CD4-positive, alpha-beta T cell treated with Interleukin-15 for 4 hours (primary cell): ENCODE measurements around the gene ARL11.
A peak's percentile ranks its signal among the peaks of the same experiment; 100 is the strongest.

ENCODE experiments used
- DNase-seq: peaks from one replicate; pipeline ENCODE4 v3.0.0-alpha.2; 2020; ENCODE audit warnings: low spot score

ARL11 gene

GRCh38 chr13:49615836-49616675 is 12.3 kb upstream of the ARL11 start:
- DNase-seq, result no peak

- no peak for DNase-seq
Observed at GRCh38 chr13:49616676-49617065, 11.6 kb upstream of the ARL11 start.

- DNase-seq, result no peak
Observed at GRCh38 chr13:49620170-49620621, 8.1 kb upstream of the ARL11 start.

- DNase-seq, result no peak
Observed at GRCh38 chr13:49622174-49622946, 5.9 kb upstream of the ARL11 start.

GRCh38 chr13:49624229-49624628 is 4.1 kb upstream of the ARL11 start:
- DNase-seq, result no peak

GRCh38 chr13:49625392-49626079 is 2.8 kb upstream of the ARL11 start:
- DNase-seq, result no peak

- no peak for DNase-seq
Observed at GRCh38 chr13:49629196-49629938, 1.1 kb downstream of the ARL11 start.

- DNase-seq, result no peak
Observed at GRCh38 chr13:49629947-49630346, 1.6 kb downstream of the ARL11 start.

- no peak for DNase-seq
Observed at GRCh38 chr13:49630580-49630979, 2.3 kb downstream of the ARL11 start.

- DNase-seq, result no peak
Observed at GRCh38 chr13:49632156-49632555, 3.8 kb downstream of the ARL11 start.

GRCh38 chr13:49633710-49634109 is 5.4 kb downstream of the ARL11 start:
- no peak for DNase-seq

GRCh38 chr13:49635599-49636433 is 7.5 kb downstream of the ARL11 start:
- peak; percentile 45 for DNase-seq

GRCh38 chr13:49636705-49637104 is 8.4 kb downstream of the ARL11 start:
- no peak for DNase-seq

- DNase-seq, result no peak
Observed at GRCh38 chr13:49638030-49638743, 9.9 kb downstream of the ARL11 start.

GRCh38 chr13:49638744-49639072 is 10.4 kb downstream of the ARL11 start:
- DNase-seq, result no peak

- DNase-seq, result no peak
Observed at GRCh38 chr13:49641801-49642291, 13.5 kb downstream of the ARL11 start.

GRCh38 chr13:49643035-49643646 is 14.8 kb downstream of the ARL11 start:
- DNase-seq, result no peak

- no peak for DNase-seq
Observed at GRCh38 chr13:49645451-49645850, 17.1 kb downstream of the ARL11 start.

- DNase-seq, result no peak
Observed at GRCh38 chr13:49646688-49647087, 18.4 kb downstream of the ARL11 start.
